ENCODE data around the gene KLHL40.

- TF ChIP-seq POLR2A (IDR thresholded peaks at IDR 0.05; ENCODE audit: low read length) (no peak), GATA1 (IDR thresholded peaks at IDR 0.05; ENCODE audit: low read depth, low read length) (no peak)
These were observed 49.0 kb downstream of the KLHL40 start for GRCh38 chr3:42734263-42734860.

Data from erythroblast (primary cell).